Activated naive CD4-positive, alpha-beta T cell treated with anti-CD3 and anti-CD28 coated beads, Interleukin-2, amount 50 U/mL, for 24 hours (primary cell): ENCODE results near the gene USP44.
"Not testable (repeated sequence)": the region's sequence is repeated elsewhere in the genome, so short reads cannot be mapped to it uniquely, and the experiment has no call there.

Source experiments
- H3K27ac Mint-ChIP-seq: one replicate; pipeline ENCODE4 v1.8.0; 2021; ENCODE audit warnings: mild to moderate bottlenecking, mixed read lengths
- H3K27me3 Mint-ChIP-seq: one replicate; pipeline ENCODE4 v1.8.0; 2021; ENCODE audit warnings: mixed read lengths
- H3K36me3 Mint-ChIP-seq: one replicate; pipeline ENCODE4 v1.8.0; 2021; ENCODE audit warnings: mixed read lengths
- H3K4me1 Mint-ChIP-seq: one replicate; pipeline ENCODE4 v1.8.0; 2021; ENCODE audit warnings: mixed read lengths
- H3K4me3 Mint-ChIP-seq: one replicate; pipeline ENCODE4 v1.8.0; 2021; ENCODE audit warnings: mild to moderate bottlenecking, mixed read lengths
- H3K9me3 Mint-ChIP-seq: one replicate; pipeline ENCODE4 v1.8.0; 2021; ENCODE audit warnings: mixed read lengths

The USP44 gene

GRCh38 chr12:95499772-95500171 is 51.5 kb downstream of the USP44 start:
- Mint-ChIP-seq H3K27me3 (no peaks in the 10 kb centered on the region), H3K9me3 (no peaks in the 10 kb centered on the region), H3K4me3 (no peak overlapping the region), H3K36me3 (peaks cover 60% of the 10 kb centered on the region), H3K27ac (peak overlapping the region; percentile 46), H3K4me1 (peaks cover 34% of the 10 kb centered on the region)

- peaks cover 60% of the 10 kb centered on the region for H3K36me3 Mint-ChIP-seq
- no peak overlapping the region for H3K27ac Mint-ChIP-seq
Observed at GRCh38 chr12:95498968-95499367, 52.3 kb downstream of the USP44 start.

GRCh38 chr12:95497031-95497430 is 54.2 kb downstream of the USP44 start:
- no peaks in the 10 kb centered on the region for H3K27me3 Mint-ChIP-seq
- peak overlapping the region; percentile 57 for H3K27ac Mint-ChIP-seq

More at GRCh38 chr12:95498968-95499367, 52.3 kb downstream of the USP44 start:
- no peak overlapping the region for H3K4me3 Mint-ChIP-seq
- peaks cover 33% of the 10 kb centered on the region for H3K4me1 Mint-ChIP-seq
- no peaks in the 10 kb centered on the region for H3K27me3 Mint-ChIP-seq
- no peaks in the 10 kb centered on the region for H3K9me3 Mint-ChIP-seq

GRCh38 chr12:95495433-95495832 is 55.8 kb downstream of the USP44 start:
- no peak overlapping the region for H3K4me3 Mint-ChIP-seq
- peaks cover 46% of the 10 kb centered on the region for H3K36me3 Mint-ChIP-seq
- H3K9me3 Mint-ChIP-seq, result no peaks in the 10 kb centered on the region
- peaks cover 19% of the 10 kb centered on the region for H3K4me1 Mint-ChIP-seq
- no peaks in the 10 kb centered on the region for H3K27me3 Mint-ChIP-seq
- no peak overlapping the region for H3K27ac Mint-ChIP-seq

More at GRCh38 chr12:95497031-95497430, 54.2 kb downstream of the USP44 start:
- H3K36me3 Mint-ChIP-seq, result peaks cover 46% of the 10 kb centered on the region
- no peaks in the 10 kb centered on the region for H3K9me3 Mint-ChIP-seq
- peaks cover 16% of the 10 kb centered on the region for H3K4me1 Mint-ChIP-seq
- H3K4me3 Mint-ChIP-seq, result no peak overlapping the region

- Mint-ChIP-seq H3K4me1 (peaks cover 15% of the 10 kb centered on the region), H3K27me3 (no peaks in the 10 kb centered on the region), H3K9me3 (no peaks in the 10 kb centered on the region), H3K27ac (no peak overlapping the region), H3K4me3 (no peak overlapping the region), H3K36me3 (peaks cover 41% of the 10 kb centered on the region)
Observed at GRCh38 chr12:95494888-95495287, 56.4 kb downstream of the USP44 start.

GRCh38 chr12:95492462-95492861 is 58.8 kb downstream of the USP44 start:
- no peak overlapping the region for H3K27ac Mint-ChIP-seq
- no peaks in the 10 kb centered on the region for H3K27me3 Mint-ChIP-seq

GRCh38 chr12:95487024-95487423 is 64.3 kb downstream of the USP44 start:
- peaks cover 13% of the 10 kb centered on the region for H3K36me3 Mint-ChIP-seq
- H3K4me1 Mint-ChIP-seq, result peaks cover 21% of the 10 kb centered on the region
- no peaks in the 10 kb centered on the region for H3K27me3 Mint-ChIP-seq
- H3K9me3 Mint-ChIP-seq, result no peaks in the 10 kb centered on the region
- no peak overlapping the region for H3K27ac Mint-ChIP-seq
- no peak overlapping the region for H3K4me3 Mint-ChIP-seq

More at GRCh38 chr12:95492462-95492861, 58.8 kb downstream of the USP44 start:
- Mint-ChIP-seq H3K36me3 (peaks cover 26% of the 10 kb centered on the region), H3K9me3 (no peaks in the 10 kb centered on the region), H3K4me1 (peaks cover 8% of the 10 kb centered on the region), H3K4me3 (no peak overlapping the region)

GRCh38 chr12:95484524-95484923 is 66.8 kb downstream of the USP44 start:
- H3K4me1 Mint-ChIP-seq, result peaks cover 38% of the 10 kb centered on the region
- H3K4me3 Mint-ChIP-seq, result no peak overlapping the region
- no peaks in the 10 kb centered on the region for H3K27me3 Mint-ChIP-seq
- peak overlapping the region; percentile 10 for H3K27ac Mint-ChIP-seq
- H3K9me3 Mint-ChIP-seq, result no peaks in the 10 kb centered on the region
- peaks cover 14% of the 10 kb centered on the region for H3K36me3 Mint-ChIP-seq

- not testable (repeated sequence) for H3K27me3 Mint-ChIP-seq, H3K9me3 Mint-ChIP-seq, H3K27ac Mint-ChIP-seq, H3K4me3 Mint-ChIP-seq
- Mint-ChIP-seq H3K36me3 (peaks cover 18% of the 10 kb centered on the region), H3K4me1 (peaks cover 57% of the 10 kb centered on the region)
Observed at GRCh38 chr12:95482564-95482963, 68.7 kb downstream of the USP44 start.

- Mint-ChIP-seq H3K27me3 (no peaks in the 10 kb centered on the region), H3K36me3 (peaks cover 17% of the 10 kb centered on the region), H3K27ac (no peak overlapping the region), H3K9me3 (no peaks in the 10 kb centered on the region), H3K4me1 (peaks cover 62% of the 10 kb centered on the region), H3K4me3 (no peak overlapping the region)
Observed at GRCh38 chr12:95481888-95482287, 69.4 kb downstream of the USP44 start.

GRCh38 chr12:95481072-95481471 is 70.2 kb downstream of the USP44 start:
- H3K4me1 Mint-ChIP-seq, result peaks cover 71% of the 10 kb centered on the region
- no peaks in the 10 kb centered on the region for H3K9me3 Mint-ChIP-seq
- no peak overlapping the region for H3K27ac Mint-ChIP-seq
- H3K27me3 Mint-ChIP-seq, result no peaks in the 10 kb centered on the region
- H3K36me3 Mint-ChIP-seq, result peaks cover 18% of the 10 kb centered on the region
- H3K4me3 Mint-ChIP-seq, result peak overlapping the region; percentile 62

GRCh38 chr12:95480230-95480629 is 71.0 kb downstream of the USP44 start:
- H3K27me3 Mint-ChIP-seq, result no peaks in the 10 kb centered on the region
- H3K36me3 Mint-ChIP-seq, result peaks cover 23% of the 10 kb centered on the region
- H3K9me3 Mint-ChIP-seq, result no peaks in the 10 kb centered on the region

GRCh38 chr12:95474660-95474958 is 76.7 kb downstream of the USP44 start:
- H3K9me3 Mint-ChIP-seq, result no peaks in the 10 kb centered on the region
- H3K4me3 Mint-ChIP-seq, result peak overlapping the region; percentile 100
- H3K27me3 Mint-ChIP-seq, result no peaks in the 10 kb centered on the region
- peaks cover 22% of the 10 kb centered on the region for H3K36me3 Mint-ChIP-seq
- peak overlapping the region; percentile 100 for H3K27ac Mint-ChIP-seq
- H3K4me1 Mint-ChIP-seq, result peaks cover 70% of the 10 kb centered on the region

More at GRCh38 chr12:95480230-95480629, 71.0 kb downstream of the USP44 start:
- Mint-ChIP-seq H3K4me1 (peaks cover 79% of the 10 kb centered on the region), H3K4me3 (peak overlapping the region; percentile 62), H3K27ac (peak overlapping the region; percentile 82)

GRCh38 chr12:95473884-95474659 is 77.2 kb downstream of the USP44 start, which contains the start of gene METAP2:
Gene METAP2 (plus strand): TSS chr12:95474152. CDS start chr12:95474180, 28 bp downstream.
- Mint-ChIP-seq H3K4me1 (peaks cover 65% of the 10 kb centered on the region), H3K9me3 (no peaks in the 10 kb centered on the region), H3K4me3 (peak within 1 kb of the TSS; percentile 100), H3K36me3 (peaks cover 18% of the 10 kb centered on the region), H3K27me3 (no peaks in the 10 kb centered on the region), H3K27ac (peak within 1 kb of the TSS; percentile 100)

- Mint-ChIP-seq H3K4me1 (peaks cover 58% of the 10 kb centered on the region), H3K4me3 (peak overlapping the region; percentile 100), H3K27me3 (no peaks in the 10 kb centered on the region), H3K27ac (peak overlapping the region; percentile 100), H3K9me3 (no peaks in the 10 kb centered on the region), H3K36me3 (peaks cover 17% of the 10 kb centered on the region)
Observed at GRCh38 chr12:95473231-95473883, 77.9 kb downstream of the USP44 start.

- Mint-ChIP-seq H3K36me3 (peaks cover 6% of the 10 kb centered on the region), H3K4me1 (peaks cover 28% of the 10 kb centered on the region), H3K27ac (no peak overlapping the region), H3K27me3 (no peaks in the 10 kb centered on the region), H3K4me3 (no peak overlapping the region), H3K9me3 (no peaks in the 10 kb centered on the region)
Observed at GRCh38 chr12:95470300-95470699, 81.0 kb downstream of the USP44 start.
